GM19372 (cell line): ENCODE results near the gene PRPF40A.
"Not testable (repeated sequence)": the region's sequence is repeated elsewhere in the genome, so short reads cannot be mapped to it uniquely, and the experiment has no call there.

ENCODE experiments used
- ATAC-seq: cut with Tn5 transposase; IDR thresholded peaks from one replicate; pipeline ENCODE4 v1.9.1; 2021; ENCODE audit warnings: mild to moderate bottlenecking, low read depth, moderate library complexity; ENCODE audit not compliant: unreplicated experiment

Gene PRPF40A

DNA sequence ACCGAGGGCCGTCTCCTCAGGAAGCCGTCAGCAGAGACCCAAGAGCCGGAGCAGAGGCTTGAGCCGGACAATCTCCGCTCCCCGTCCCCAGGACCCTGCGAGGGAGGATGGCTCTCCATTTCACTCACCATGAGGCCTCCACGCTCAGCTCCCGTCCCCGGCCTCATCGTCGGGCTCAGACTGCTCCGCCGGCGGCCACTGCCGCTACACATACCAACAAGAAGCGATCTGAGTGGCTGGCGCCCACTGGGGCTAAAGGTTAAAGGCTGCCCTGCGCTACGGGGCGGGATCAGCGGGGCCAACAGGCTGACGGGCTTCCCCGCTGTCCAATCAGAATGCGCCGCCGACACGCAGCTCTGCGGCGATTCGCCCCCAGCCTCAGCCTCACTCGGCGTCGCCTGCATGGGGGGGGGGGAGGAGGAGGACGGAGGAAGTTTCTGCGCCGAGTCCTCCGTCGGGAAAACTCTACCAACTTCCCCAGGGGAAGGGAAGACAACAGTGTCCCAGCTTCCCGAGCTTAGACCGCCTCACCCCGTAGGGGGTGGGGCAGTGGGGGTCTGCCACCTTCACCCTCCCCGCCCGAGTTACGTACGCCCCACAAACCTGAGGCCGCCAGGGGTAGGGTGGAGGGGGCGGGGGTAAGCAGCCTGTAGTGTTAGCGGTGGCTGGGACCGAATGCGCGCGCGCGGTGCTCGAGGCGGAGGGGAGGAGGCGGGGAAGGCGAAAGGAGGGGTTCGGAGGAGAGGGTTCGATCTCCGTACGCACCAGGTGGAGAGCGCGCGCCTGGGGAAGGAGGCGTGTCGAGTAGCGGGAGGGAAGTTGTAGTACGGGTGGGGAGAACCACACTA lies at the start of gene PRPF40A:
TSS of gene PRPF40A (minus strand) at position 234 of the 848 bp plus-strand sequence. CDS start at position 212, 22 bp downstream.
- peak; percentile 58 for ATAC-seq

DNA sequence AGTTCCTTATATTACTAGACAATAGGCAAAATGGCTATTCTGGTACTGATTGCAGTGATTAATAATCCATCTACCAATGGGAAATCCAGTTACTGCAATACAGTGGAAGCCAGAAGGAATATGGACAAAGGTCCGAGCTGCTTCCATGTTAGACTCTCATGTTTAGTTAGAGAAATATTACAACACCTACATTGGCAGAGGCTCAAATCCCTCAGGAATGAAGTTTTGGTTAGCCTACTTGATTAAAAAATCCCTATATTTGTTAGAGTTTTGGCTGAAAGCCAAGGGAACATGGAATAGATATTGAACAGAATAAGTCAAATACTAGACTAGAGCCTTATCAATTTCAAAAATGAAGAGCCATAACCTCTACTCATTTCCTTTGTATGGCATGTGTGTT lies 49.7 kb upstream of the PRPF40A start:
- ATAC-seq = no peak

DNA sequence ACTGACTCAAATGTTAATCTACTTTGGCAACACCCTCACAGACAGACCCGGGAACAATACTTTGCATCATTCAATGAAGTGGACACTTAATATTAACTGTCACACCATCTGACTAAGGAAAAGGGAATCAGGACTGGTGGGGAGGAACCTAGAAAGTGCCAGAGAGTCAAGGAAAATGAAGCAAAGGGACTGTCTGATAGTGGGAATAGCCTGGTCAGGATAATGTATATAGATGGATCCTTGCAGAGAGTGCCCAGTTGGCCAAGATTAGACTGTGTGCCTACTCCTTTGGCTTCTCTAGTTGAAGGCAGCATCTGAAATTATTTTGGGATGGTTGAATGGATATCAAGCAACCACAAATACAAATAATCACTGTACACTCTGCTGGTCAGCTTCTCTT lies 46.4 kb upstream of the PRPF40A start:
- ATAC-seq = no peak

DNA sequence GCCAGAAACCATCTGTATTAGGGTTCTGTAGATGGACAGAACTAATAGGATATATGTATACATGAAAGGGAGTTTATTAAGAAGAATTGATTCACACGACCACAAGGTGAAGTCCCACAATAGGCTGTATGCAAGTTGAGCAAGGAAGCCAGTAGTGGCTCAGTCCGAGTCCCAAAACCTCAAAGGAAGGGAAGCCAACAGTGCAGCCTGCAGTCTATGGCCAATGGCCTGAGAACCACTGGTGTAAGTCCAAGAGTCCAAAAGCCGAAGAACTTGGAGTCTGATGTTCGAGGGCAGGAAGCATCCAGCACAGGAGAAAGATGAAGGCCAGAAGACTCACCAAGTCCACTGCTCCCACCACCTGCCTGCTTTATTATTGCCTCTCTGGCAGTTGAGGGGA lies 45.9 kb upstream of the PRPF40A start:
- ATAC-seq = not testable (repeated sequence)

DNA sequence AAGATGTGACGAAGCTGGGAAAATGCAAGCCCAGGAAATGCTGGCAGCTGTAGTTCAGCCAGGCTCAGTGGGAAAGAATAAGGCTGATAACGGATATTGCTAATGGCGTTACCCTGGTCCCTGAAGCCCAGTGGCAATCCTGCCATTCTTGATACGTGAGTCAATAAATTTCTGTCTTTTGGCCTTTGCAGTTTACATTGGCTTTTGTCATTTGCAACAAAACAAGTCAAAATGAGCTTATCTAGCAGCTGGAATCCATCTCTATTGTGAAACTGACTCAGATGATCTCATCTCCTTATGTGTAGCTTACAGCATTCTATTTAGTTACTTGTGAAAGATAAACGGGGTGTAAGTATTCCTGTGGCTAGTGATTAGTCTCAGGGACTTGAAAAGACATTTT lies 44.9 kb upstream of the PRPF40A start:
- no peak for ATAC-seq

DNA sequence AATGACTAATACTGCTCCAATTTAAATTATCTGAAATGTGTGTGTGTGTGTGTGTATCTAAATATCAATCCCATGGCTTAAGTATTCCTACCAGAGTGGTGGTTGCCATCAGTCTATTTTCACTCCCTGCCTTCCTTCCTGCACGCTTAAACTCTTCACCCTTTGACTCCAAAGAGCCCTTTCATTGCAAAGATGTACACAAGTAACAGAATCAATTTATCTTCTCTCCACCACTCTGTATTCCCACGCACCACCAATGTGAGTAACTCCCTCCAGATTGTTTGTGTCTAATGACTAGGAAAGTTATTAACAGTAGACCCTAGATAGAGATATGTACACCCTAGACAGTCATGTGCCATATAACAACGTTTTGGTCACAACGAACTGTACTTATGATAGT lies 44.0 kb upstream of the PRPF40A start:
- ATAC-seq = no peak

DNA sequence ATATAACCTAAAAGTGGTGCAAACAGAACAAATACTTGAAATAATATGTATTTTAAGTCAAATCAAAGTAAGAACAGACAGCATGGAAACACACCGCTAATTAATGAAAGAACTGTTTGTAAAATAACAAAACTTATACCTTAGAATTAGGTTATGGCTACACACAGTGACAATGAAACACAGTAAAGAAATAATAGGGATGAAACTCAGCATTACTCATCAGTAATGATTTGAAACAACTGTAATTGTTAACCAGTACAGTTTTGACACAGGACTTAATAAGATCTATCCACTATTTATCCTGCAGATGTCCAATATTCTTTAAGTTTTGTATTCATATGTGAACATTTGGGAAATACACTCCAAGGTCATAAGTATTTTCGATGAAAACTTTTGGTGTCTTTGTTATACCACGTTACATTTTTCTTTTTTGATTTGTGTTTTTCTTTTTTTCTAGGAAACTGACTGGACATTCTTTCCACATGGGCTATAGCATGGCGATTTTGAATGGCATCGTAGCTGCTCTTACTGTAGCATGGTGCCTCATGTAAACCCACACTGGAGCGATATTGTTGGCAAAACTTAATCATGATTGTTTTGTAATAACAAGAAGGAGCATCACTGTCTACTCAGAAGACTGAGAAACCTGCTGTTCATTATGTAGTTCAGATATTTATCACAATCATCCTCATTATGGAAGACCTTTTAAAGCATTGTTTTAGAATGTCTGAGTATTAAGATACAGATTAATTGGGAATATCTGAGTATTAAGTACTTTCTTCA lies 42.2 kb upstream of the PRPF40A start:
- no peak for ATAC-seq

DNA sequence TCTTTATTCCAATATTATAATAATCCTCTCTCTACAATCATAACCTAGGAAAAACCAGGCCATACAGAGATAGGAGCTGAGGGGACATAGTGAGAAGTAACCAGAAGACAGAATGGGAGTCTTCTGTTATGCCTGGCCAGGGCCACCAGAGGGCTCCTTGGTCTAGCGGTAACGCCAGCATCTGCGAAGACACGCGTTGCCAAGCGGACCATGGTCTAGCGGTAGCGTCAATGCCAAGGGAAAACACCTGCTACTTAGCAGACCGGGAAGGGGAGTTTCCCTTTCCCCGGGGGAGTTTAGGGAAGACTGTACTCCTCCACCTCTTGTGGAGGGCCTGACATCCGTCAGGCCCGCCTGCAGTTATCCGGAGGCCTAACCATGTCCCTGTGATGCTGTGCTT lies 37.8 kb upstream of the PRPF40A start:
- no peak for ATAC-seq

DNA sequence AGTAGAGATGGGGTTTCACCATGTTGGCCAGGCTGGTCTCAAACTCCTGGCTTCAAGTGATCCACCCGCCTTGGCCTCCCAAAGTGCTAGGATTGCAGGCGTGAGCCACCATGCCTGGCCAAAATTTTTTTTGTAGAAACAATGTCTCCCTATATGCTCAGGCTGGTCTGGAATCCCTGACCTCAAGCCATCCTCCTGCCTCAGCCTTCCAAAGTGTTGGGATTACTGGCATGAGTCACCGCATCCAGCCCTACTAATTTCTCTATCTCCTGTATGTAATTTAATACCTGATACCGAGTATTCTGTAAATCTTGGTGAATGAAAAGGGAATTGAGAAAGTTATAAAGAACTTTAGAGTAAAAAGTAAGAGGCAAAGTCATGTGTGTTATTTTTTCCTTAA lies 30.5 kb upstream of the PRPF40A start:
- ATAC-seq = not testable (repeated sequence)

DNA sequence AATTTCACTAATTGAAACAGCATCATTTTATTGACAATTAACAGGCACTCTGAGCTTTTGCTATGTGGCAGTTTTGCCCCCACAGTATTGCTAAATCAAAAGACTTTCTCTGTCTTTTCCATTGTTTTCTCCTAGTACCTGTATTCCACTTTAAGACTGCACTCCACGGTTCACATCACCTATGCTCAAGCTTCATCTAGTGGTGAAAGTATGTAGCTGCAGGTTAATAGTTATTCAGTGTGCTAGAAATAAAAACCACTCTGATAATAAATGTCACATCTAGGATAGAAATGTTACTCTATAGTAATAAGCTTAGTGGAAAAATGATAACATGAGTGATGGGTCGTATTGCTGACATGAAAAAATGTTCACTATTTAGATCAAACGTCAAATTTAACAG lies 25.7 kb upstream of the PRPF40A start:
- ATAC-seq = peak; percentile 57

DNA sequence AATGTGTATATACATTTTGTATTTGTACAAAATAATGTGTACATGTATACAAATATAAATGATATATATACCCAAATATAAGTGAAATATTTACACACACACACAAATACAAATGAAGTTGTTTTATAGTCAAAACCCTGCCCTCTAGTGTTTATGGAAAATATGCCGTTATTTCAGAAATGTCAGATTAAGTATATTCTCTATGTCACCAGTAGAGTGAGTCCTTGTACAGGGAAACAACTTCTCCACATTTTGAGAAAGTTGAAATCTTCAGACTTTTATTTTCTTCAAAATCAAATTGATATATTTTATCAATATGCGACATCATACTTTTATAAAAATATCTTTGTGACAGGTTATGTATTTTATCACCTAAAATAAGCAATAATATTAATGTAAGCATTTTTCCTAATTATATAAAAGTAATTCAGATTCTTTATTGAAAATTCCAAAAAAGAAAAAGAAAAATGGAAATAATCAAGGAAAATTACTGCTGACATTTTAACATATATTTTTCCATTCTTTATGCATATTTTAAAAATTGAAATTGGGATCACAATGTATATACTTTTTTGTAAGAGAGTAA lies 23.6 kb upstream of the PRPF40A start:
- peak; percentile 88 for ATAC-seq

DNA sequence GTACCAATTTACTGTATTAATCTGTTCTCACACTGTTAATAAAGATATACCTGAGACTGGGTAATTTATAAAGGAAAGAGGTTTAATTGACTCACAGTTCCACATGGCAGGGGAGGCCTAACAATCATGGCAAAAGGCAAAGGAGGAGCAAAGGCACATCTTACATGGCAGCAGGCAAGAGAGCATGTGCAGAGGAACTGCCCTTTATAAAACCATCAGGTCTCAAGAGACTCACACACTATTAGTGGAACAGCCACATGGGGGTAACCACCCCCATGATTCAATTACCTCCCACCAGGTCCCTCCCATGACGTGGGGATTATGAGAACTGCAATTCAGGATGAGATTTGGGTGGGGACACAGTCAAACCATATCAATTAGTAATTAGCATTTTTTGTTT lies 22.4 kb upstream of the PRPF40A start:
- ATAC-seq = not testable (repeated sequence)

DNA sequence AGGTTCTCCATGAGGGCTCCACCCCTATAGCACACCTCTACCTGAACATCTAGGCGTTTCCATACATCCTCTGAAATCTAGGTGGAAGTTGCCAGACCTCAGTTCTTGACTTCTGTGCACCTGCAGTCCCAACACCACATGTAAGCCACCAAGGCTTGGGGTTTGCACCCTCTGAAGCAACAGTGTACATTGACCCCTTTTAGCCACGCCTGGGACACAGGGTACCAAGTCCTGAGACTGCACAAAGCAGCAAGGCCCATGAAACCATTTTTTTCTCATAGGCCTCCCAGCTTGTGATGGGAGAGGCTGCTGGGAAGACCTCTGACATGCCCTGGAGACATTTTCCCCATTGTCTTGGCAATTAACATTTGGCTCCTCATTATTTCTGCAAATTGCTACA lies 21.2 kb upstream of the PRPF40A start:
- ATAC-seq = no peak

DNA sequence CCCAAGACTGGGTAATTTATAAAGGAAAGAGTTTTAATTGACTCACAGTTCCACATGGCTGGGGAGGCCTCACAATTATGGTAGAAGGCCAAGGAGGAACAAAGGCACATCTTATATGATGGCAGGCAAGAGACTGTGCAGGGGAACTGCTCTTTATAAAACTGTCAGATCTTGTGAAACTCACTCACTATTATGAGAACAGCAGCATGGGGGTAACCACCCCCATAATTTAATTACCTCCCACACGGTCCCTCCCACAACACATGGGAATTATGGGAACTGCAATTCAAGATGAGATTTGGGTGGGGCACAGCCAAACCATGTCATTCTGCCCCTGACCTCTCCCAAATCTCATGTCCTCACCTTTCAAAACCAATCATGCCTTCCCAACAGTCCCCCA lies 20.2 kb upstream of the PRPF40A start:
- not testable (repeated sequence) for ATAC-seq

DNA sequence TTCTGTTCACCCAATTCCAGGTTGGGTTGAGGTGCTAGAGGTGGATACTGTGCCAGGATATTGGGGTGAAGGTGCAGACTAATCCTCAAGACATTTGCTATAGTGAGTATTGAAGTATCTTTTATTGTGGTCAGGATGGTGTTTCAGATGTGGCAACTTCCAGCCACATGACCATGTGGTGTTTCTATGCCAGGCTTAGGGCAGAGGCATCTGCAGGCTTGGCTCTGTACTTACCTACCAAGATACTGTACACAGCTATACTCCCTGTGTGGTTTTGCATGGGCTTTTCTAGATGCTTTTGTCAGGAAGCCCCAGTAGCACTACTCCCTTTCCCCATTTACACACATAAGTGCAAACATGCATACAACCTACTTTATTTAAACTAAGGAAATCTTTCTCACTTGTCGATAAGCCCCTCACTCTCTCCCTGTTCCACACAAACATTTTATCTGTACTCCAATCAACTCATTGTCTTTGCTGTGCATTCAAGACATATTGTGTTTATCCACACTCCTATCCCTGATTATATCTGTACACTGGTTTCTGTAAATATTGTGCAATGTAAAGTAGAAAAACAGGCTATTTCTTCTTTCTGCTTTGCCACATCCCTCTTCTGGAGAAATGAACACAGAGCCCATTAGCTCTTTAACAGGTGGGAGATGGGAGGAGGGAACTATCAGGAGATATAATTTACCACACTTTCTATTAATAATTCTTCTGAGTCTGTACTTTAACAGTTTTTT lies 13.5 kb upstream of the PRPF40A start:
- ATAC-seq = peak; percentile 68

DNA sequence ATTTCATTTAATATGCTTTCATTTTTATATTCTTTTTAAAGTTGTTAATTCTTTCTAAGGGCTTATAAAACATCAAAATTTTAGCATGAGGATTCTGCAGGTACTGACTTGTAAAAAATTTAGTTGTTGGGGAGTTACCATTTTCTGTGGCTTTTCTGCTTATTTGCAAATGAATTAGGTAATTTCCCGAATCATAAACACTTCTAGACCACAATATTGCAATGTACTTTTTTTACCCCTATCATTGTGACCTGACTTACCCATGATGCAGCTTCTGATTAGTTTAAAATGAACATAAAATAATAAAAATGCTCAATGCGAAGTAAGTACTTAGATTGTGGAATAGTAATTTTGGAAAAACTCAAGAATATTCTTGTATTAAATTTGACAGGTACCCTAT lies 12.6 kb upstream of the PRPF40A start:
- ATAC-seq = no peak

DNA sequence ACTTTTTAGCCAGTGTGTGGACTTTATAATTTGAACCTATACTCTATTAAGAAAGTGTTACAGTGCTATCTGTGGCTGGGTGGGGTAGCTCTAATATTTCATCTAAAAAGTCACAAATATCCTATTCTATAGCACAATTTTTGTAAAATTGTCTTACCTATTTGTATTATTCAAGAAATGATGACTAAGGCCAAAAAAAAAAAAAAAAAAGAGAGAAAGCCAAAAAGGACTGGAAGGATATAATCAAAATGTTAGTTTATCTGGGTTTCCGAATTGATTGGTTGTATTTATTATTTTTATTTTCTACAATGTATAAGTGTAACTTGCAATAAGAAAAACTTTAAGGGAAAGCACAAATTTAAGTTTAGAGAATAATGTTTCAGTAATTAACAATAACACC lies 6.7 kb upstream of the PRPF40A start:
- no peak for ATAC-seq

DNA sequence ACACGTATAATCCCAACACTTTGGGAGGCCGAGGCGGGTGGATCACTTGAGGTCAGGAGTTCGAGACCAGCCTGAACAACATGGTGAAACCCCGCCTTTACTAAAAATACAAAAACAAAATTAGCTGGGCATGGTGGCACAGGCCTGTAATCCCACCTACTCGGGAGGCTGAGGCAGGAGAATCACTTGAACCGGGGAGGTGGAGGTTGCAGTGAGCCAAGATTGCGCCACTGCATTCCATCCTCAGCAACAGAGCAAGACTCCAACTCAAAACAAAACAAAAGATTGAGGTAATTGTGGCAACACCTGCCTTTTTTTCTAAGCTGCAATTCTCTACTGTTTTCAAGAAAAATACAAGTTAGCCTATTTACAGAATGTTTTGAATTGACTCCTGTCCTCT lies 5.4 kb upstream of the PRPF40A start:
- ATAC-seq = not testable (repeated sequence)

DNA sequence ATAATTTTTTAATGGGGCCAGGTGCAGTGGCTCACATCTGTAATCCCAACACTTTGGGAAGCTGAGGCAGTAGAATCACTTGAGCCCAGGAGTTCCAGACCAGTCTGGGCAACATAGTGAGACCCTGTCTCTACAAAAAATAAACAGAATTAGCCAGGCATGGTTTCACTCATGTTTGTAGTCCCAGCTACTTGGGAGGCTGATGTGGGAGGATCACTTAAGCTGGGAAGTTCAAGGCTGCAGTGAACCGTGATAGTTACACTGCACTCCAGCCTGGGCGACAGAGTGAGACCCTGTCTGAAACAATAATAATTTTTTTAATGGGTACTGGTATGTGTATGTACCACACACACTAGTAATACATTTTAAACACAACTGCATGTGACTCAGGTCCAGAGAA lies 3.5 kb upstream of the PRPF40A start:
- ATAC-seq = no peak

DNA sequence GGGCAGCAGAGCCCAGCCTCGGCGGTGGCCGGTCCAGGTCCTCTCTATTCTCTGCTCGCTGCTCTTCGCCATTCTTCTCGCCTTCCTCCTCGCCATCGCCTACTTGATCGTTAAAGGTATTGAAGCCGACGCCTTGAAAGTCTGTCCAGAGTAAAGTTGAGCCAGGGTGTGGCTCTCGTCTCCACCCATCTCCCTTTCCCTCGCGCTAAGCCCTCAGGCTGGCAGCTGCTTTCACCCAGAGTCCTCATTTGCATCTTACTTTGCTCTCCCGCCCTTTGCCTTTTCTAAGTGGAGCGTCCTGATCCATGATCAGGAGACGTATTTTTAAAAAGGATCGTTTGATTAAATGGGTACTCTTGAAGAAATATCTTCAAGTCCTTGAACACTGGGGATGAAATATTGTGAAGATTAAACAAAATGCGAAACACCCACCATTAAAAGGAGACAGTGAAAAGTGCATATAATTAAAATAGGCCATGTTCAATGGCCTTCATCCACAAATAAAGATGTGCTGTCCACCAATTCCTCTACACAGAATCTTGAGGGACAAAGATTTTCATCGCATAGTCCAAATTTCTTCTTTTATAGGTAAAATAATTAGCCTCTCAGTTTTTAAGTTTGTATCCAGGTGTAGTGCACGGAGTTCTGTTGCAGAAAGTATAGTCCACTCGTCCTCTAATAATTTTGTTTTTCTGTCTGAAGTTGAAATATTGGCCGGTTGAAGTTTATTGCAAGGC lies 1.8 kb upstream of the PRPF40A start:
- ATAC-seq = peak; percentile 12
